ENCODE measurements around the gene CD160. TPM values are rescaled to one million over a fixed set of nuclear protein-coding genes. Genes with fewer than 3 reads are reported as not detected.
"Not testable (repeated sequence)": the region's sequence is repeated elsewhere in the genome, so short reads cannot be mapped to it uniquely, and the experiment has no call there.

The CD160 gene, protein sequence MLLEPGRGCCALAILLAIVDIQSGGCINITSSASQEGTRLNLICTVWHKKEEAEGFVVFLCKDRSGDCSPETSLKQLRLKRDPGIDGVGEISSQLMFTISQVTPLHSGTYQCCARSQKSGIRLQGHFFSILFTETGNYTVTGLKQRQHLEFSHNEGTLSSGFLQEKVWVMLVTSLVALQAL
- not detected in 2 replicates for total RNA-seq (2021)
- long read RNA-seq = 0 reads

DNA sequence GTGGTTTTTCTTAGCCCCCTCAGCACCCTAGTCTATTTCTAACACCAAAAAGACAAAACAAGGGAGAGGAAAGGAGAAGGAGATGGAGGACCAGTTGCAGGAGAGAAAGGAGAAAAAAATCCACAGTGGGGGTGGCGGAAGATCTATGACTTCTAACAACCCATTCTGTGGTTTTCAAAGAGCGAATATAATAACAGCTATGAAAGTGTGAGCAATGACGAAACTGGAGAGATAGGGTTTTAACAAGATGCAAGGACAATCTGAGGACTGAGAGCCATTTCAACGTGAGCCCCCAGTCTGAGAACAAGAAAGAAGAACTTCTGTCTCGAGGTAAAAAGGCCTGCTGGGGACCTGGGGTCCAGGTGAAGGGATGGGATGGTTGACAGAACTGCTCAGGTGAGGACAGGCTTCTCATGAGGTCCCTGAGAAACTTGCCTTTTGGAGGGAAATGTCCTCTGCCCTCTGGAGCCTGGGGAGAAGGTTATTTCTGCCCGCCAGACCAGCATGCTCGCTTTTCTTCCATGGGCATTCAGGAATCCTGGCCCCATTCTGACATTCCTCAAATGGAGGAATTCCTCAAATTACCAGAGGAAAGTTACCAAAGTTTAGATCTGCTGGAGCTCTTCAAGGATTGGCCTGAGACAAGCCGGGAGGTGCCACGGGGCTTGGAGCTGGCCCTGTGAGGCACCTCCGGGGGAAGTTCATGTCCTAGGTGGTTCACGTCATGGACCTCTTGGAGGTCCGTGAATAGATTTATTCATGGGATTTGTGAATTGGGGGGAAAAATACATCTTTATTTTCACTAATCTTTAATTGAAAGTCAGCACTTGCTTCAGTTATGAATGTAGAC, at the start of gene CD160:
TSS of gene CD160 (plus strand) at position 270 of the 850 bp plus-strand sequence. CDS start 8,829 bp downstream, outside the sequence.
- Histone ChIP-seq H3K4me2 (ENCODE audit: insufficient read depth, insufficient read length, low read length) (no peak within 1 kb of the TSS), H2AK5ac (ENCODE audit: insufficient read length, low read length) (no peak within 1 kb of the TSS)

DNA sequence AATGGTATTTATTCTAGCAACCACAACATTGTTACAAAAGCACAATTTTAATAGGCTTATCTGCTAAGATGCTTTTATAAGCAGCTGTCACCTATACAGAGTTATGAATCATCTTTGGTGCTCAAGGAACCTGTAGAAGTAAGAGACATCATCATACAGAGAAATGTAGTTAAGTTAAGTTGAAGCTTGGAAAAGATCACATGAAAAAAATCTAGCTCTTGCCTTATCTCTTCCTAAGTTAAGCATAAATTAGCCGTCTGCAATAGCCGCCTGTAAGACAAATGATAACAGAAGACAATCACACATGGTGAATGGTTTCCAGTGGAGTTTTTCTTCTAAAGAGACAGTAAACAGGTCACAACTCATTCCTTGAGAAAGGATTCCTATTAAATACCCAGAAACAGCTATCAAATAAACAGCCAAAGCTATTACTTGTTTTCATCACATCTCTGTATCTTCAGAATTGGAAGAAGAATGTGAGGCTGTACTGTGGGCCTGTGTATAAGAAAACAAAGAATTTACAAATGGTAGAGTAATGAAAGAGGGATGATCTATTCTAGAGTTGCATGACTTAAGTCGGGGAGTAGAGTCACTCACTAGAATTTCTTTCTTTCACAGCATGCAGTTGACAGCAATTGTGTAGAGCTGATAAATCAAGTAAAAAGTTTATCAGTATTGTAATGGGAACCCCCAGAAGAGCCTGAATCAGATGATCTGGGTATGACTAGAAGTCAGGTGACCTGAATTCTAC, 48.1 kb upstream of the CD160 start:
- H3K4me2 ChIP-seq (ENCODE audit: insufficient read depth, insufficient read length, low read length); H3K27ac ChIP-seq (ENCODE audit: insufficient read length, low read depth, low read length); H3K23me2 ChIP-seq (ENCODE audit: insufficient read length, low read depth, low read length, poor library complexity, severe bottlenecking); H2BK15ac ChIP-seq (ENCODE audit: low read depth, low read length); H3K27me3 Mint-ChIP-seq (ENCODE audit: low read depth); H3K4me1 Mint-ChIP-seq; H3K4ac ChIP-seq (ENCODE audit: low read depth, low read length); H3K56ac ChIP-seq (ENCODE audit: insufficient read length, low read depth, low read length); H4K20me1 ChIP-seq (ENCODE audit: control insufficient read depth, insufficient read depth, insufficient read length); H4K8ac ChIP-seq (replicated peaks; ENCODE audit: insufficient read length, low read depth, low read length); H2AFZ ChIP-seq (ENCODE audit: low read length); H2BK12ac ChIP-seq (ENCODE audit: insufficient read length, low read depth, low read length); H4K5ac ChIP-seq (ENCODE audit: insufficient read length, low read depth, low read length); H3K27ac Mint-ChIP-seq; H3K4me3 Mint-ChIP-seq; H3K4me1 ChIP-seq (ENCODE audit: insufficient read depth, low read length); H3K9me3 ChIP-seq (ENCODE audit: control insufficient read depth, low read depth, low read length); H3K9me3 Mint-ChIP-seq; H3K79me1 ChIP-seq (ENCODE audit: insufficient read depth, low read depth, low read length, poor library complexity, severe bottlenecking); H3K27me3 ChIP-seq (ENCODE audit: insufficient read depth, low read length); H2AK5ac ChIP-seq (ENCODE audit: insufficient read length, low read length); H3K14ac ChIP-seq (ENCODE audit: insufficient read depth, low read length); H2BK20ac ChIP-seq (ENCODE audit: low read depth, low read length, poor library complexity, severe bottlenecking); H3K18ac ChIP-seq (ENCODE audit: insufficient read length, low read depth, low read length); H4K91ac ChIP-seq (ENCODE audit: insufficient read length, low read depth, low read length); H3K9ac ChIP-seq (ENCODE audit: extremely low read depth, insufficient read length, low read length); H3K23ac ChIP-seq (ENCODE audit: insufficient read length, low read depth, low read length); H3K79me2 ChIP-seq (ENCODE audit: insufficient read depth, low read length); DNase-seq; H2BK5ac ChIP-seq (ENCODE audit: insufficient read length, low read length); H2BK120ac ChIP-seq (ENCODE audit: low read depth, low read length, poor library complexity, severe bottlenecking); H3T11ph ChIP-seq (ENCODE audit: low read length): not testable (repeated sequence)
- WGBS (ENCODE audit: extremely low coverage, insufficient read length, low lambda C conversion rate) = no CpG with 5 or more reads among the region's 3 CpGs
- H3K36me3 Mint-ChIP-seq (ENCODE audit: insufficient read depth in 1 of 3, low read depth in 3 of 3) = peaks cover 2 to 10% (median 7%) of the 10 kb centered on the region in 3 experiments; a peak in 4 of 7 replicates

More for the DNA sequence above, at the start of gene CD160:
- Histone ChIP-seq H2BK20ac (ENCODE audit: low read depth, low read length, poor library complexity, severe bottlenecking) (no peak within 1 kb of the TSS), H4K8ac (replicated peaks; ENCODE audit: insufficient read length, low read depth, low read length) (no peak within 1 kb of the TSS), H3T11ph (ENCODE audit: low read length) (no peak within 1 kb of the TSS), H3K9me3 (ENCODE audit: control insufficient read depth, low read depth, low read length) (no peaks in the 10 kb centered on the region), H3K79me1 (ENCODE audit: insufficient read depth, low read depth, low read length, poor library complexity, severe bottlenecking) (no peaks in the 10 kb centered on the region), H4K5ac (ENCODE audit: insufficient read length, low read depth, low read length) (no peak within 1 kb of the TSS), H3K4me1 (ENCODE audit: insufficient read depth, low read length) (no peaks in the 10 kb centered on the region), H3K79me2 (ENCODE audit: insufficient read depth, low read length) (no peaks in the 10 kb centered on the region), H3K4ac (ENCODE audit: low read depth, low read length) (no peak within 1 kb of the TSS), H3K18ac (ENCODE audit: insufficient read length, low read depth, low read length) (no peak within 1 kb of the TSS), H2BK15ac (ENCODE audit: low read depth, low read length) (no peak within 1 kb of the TSS), H4K91ac (ENCODE audit: insufficient read length, low read depth, low read length) (no peak within 1 kb of the TSS), H2BK120ac (ENCODE audit: low read depth, low read length, poor library complexity, severe bottlenecking) (no peak within 1 kb of the TSS), H3K27ac (ENCODE audit: insufficient read length, low read depth, low read length) (no peak within 1 kb of the TSS), H3K23me2 (ENCODE audit: insufficient read length, low read depth, low read length, poor library complexity, severe bottlenecking) (peaks cover 4% of the 10 kb centered on the region), H3K27me3 (ENCODE audit: insufficient read depth, low read length) (no peaks in the 10 kb centered on the region), H2BK12ac (ENCODE audit: insufficient read length, low read depth, low read length) (no peak within 1 kb of the TSS), H2AFZ (ENCODE audit: low read length) (no peak within 1 kb of the TSS), H3K14ac (ENCODE audit: insufficient read depth, low read length) (no peak within 1 kb of the TSS), H3K23ac (ENCODE audit: insufficient read length, low read depth, low read length) (no peak within 1 kb of the TSS), H4K20me1 (ENCODE audit: control insufficient read depth, insufficient read depth, insufficient read length) (no peaks in the 10 kb centered on the region), H3K9ac (ENCODE audit: extremely low read depth, insufficient read length, low read length) (no peak within 1 kb of the TSS), H3K56ac (ENCODE audit: insufficient read length, low read depth, low read length) (no peak within 1 kb of the TSS), H2BK5ac (ENCODE audit: insufficient read length, low read length) (no peak within 1 kb of the TSS)
- Mint-ChIP-seq H3K4me1 (peaks cover 5 to 15% of the 10 kb centered on the region in 2 experiments; a peak in 3 of 4 replicates), H3K36me3 (ENCODE audit: insufficient read depth in 1 of 3, low read depth in 3 of 3) (no peaks in the 10 kb centered on the region), H3K27ac (no peak within 1 kb of the TSS), H3K4me3 (no peak within 1 kb of the TSS), H3K27me3 (ENCODE audit: low read depth) (peaks cover 40% of the 10 kb centered on the region), H3K9me3 (no peaks in the 10 kb centered on the region)
- WGBS (ENCODE audit: extremely low coverage, insufficient read length, low lambda C conversion rate) = no CpG with 5 or more reads among the region's 12 CpGs
- no peak for DNase-seq
- TF ChIP-seq, protein P1, sequence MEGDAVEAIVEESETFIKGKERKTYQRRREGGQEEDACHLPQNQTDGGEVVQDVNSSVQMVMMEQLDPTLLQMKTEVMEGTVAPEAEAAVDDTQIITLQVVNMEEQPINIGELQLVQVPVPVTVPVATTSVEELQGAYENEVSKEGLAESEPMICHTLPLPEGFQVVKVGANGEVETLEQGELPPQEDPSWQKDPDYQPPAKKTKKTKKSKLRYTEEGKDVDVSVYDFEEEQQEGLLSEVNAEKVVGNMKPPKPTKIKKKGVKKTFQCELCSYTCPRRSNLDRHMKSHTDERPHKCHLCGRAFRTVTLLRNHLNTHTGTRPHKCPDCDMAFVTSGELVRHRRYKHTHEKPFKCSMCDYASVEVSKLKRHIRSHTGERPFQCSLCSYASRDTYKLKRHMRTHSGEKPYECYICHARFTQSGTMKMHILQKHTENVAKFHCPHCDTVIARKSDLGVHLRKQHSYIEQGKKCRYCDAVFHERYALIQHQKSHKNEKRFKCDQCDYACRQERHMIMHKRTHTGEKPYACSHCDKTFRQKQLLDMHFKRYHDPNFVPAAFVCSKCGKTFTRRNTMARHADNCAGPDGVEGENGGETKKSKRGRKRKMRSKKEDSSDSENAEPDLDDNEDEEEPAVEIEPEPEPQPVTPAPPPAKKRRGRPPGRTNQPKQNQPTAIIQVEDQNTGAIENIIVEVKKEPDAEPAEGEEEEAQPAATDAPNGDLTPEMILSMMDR (conservative IDR thresholded peaks at IDR 0.05) = no peak
